ENCODE measurements around the gene DCDC2B. TPM values are rescaled to one million over a fixed set of nuclear protein-coding genes. Genes with fewer than 3 reads are reported as not detected.

The DCDC2B gene
- total RNA-seq, 1 experiment from 2014 or later: 0.27 TPM

DNA sequence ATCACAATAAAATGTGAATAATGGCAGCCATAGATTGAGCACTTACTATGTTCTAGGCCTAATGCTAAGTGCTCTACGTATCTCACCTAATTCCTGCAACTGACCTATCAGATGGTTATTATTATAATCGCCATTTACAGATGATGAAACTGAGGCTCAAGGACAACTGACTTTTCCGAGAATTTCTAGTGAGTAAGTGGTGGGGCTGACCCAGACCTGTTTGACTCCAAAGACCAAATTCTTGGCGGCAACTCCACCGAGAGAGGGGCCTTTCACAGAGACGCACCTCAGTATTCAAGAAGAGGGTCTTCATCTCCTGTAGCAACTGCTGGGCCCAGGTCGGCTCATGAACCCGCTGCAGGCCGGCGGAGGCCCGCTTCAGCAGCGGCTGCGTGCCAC lies 12.7 kb downstream of the DCDC2B start:
- ATAC-seq: no peak; the same call in 1 of the 2 replicates
- Histone ChIP-seq H3K9me3 (ENCODE audit: control insufficient read depth in 1 of 2, insufficient read depth in 1 of 2, low read depth in 1 of 2, low read length in 2 of 2) (no peaks in the 10 kb centered on the region), H3K27ac (ENCODE audit: low read depth, low read length) (peak overlapping the region; percentile 68), H3K36me3 (ENCODE audit: control insufficient read depth in 1 of 2, insufficient read depth in 2 of 2, low read length in 2 of 2) (peaks cover 13 to 23% of the 10 kb centered on the region in 2 experiments; a peak in 3 of 4 replicates), H2AFZ (ENCODE audit: low read depth, low read length, poor library complexity, severe bottlenecking) (no peak overlapping the region), H4K20me1 (ENCODE audit: insufficient read depth) (no peaks in the 10 kb centered on the region), H3K79me2 (ENCODE audit: insufficient read depth, low read length) (peaks cover 43% of the 10 kb centered on the region), H3K9ac (ENCODE audit: low read length) (peak overlapping the region; percentile 99), H3K4me3 (replicated peaks in 1 of 2; ENCODE audit: low read depth in 1 of 2, low read length in 2 of 2) (peak overlapping the region; percentile 96 to 99), H3K9me2 (ENCODE audit: insufficient read depth) (no peaks in the 10 kb centered on the region), H3K4me2 (ENCODE audit: low read length) (peak overlapping the region; percentile 96), H3K4me1 (ENCODE audit: control insufficient read depth in 1 of 2, insufficient read depth in 2 of 2, low read length in 2 of 2) (peaks cover 15 to 35% of the 10 kb centered on the region in 2 experiments), H3K27me3 (ENCODE audit: insufficient read depth, low read length) (no peaks in the 10 kb centered on the region)
- BruUV-seq (replicated peaks): TSS peak; percentile 48
- no peak for TF ChIP-seq ELF1 (IDR thresholded peaks at IDR 0.05; ENCODE audit: borderline replicate concordance, low read depth)
- TF ChIP-seq FOSL1 (IDR thresholded peaks at IDR 0.05; ENCODE audit: low read depth): no peak
- POLR2A ChIA-PET: no interaction called here
- RAD21 ChIA-PET (ENCODE audit: low non-redundant PET in 1 of 2, low total read pairs in 2 of 2, uncharacterized antibody in 2 of 2, unreplicated experiment in 2 of 2): interaction anchor here in 1 of 2 experiments (0.7 kb wide), 1 partner anchor 20 kb away, joined by 3 read pairs; no protein-coding TSS in a partner anchor
- intact Hi-C loops (cut with micrococcal nuclease): no loop called here
- CTCF ChIA-PET: interaction anchor here (0.7 to 1.0 kb wide), 2 partner anchors 27 to 114 kb away, joined by 3 read pairs; partner anchors contain the start of gene MARCKSL1
- DNase-seq (ENCODE audit: low read depth, low spot score): no peak

DNA sequence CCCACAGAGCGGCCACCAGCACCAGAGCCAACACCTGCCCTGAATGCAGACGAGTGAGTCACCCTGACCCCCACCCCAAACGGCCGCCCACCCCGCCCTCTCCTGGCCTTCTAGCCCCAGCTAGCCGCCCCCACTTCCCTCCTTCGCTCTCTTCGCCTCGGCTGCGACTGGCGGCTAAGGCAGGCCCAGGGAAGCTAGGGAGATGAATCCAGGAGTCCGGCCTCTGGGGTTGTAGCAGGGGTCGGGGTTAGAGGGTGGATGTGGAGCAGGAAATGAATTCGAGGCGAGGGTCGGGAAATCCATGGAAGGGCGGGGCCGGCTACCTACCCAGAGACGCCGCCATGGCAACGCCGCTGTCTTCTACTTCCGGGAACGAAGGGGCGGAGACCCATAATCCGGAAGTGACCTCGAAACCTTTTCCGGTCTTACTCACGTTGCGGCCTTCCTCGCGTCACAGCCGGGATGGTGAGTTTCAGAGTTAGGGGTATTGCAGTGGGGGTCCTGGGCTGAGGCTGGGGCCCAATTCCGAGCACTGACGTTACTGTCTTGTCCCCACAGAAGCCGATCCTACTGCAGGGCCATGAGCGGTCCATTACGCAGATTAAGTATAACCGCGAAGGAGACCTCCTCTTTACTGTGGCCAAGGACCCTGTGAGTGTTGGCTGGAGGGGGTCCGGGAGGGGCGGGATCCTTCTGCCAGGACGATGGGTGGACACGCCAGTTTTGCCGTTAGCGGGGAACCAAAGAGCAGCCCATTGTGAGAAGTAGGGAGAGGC lies 13.3 kb downstream of the DCDC2B start, which contains the start of the genes EIF3I and TMEM234:
EIF3I (plus strand) TSS at position 428 of the 776 bp plus-strand sequence; CDS start at position 463, 35 bp downstream.
TMEM234 (minus strand) TSS at position 374 of the 776 bp plus-strand sequence; CDS start at position 343, 31 bp downstream.
- Histone ChIP-seq H3K4me2 (ENCODE audit: low read length) (peak within 1 kb of the TSS; percentile 96), H3K9me3 (ENCODE audit: control insufficient read depth in 1 of 2, insufficient read depth in 1 of 2, low read depth in 1 of 2, low read length in 2 of 2) (no peaks in the 10 kb centered on the region), H3K9ac (ENCODE audit: low read length) (peak within 1 kb of the TSS; percentile 99), H3K27me3 (ENCODE audit: insufficient read depth, low read length) (no peaks in the 10 kb centered on the region), H3K79me2 (ENCODE audit: insufficient read depth, low read length) (peaks cover 45% of the 10 kb centered on the region), H4K20me1 (ENCODE audit: insufficient read depth) (no peaks in the 10 kb centered on the region), H2AFZ (ENCODE audit: low read depth, low read length, poor library complexity, severe bottlenecking) (no peak within 1 kb of the TSS), H3K9me2 (ENCODE audit: insufficient read depth) (no peaks in the 10 kb centered on the region), H3K4me3 (replicated peaks in 1 of 2; ENCODE audit: low read depth in 1 of 2, low read length in 2 of 2) (peak within 1 kb of the TSS; percentile 96 to 99), H3K36me3 (ENCODE audit: control insufficient read depth in 1 of 2, insufficient read depth in 2 of 2, low read length in 2 of 2) (peaks cover 16 to 23% of the 10 kb centered on the region in 2 experiments; a peak in 3 of 4 replicates), H3K27ac (ENCODE audit: low read depth, low read length) (peak within 1 kb of the TSS; percentile 68), H3K4me1 (ENCODE audit: control insufficient read depth in 1 of 2, insufficient read depth in 2 of 2, low read length in 2 of 2) (peaks cover 15 to 35% of the 10 kb centered on the region in 2 experiments)
- DNase-seq (ENCODE audit: low read depth, low spot score): peak; percentile 85
- peak; percentile 87 for ATAC-seq
- intact Hi-C loops (cut with micrococcal nuclease): no loop called here
- ChIA-PET POLR2A (no interaction called here), RAD21 (ENCODE audit: low non-redundant PET in 1 of 2, low total read pairs in 2 of 2, uncharacterized antibody in 2 of 2, unreplicated experiment in 2 of 2) (interaction anchor here in 1 of 2 experiments (0.7 kb wide), 1 partner anchor 19 kb away, joined by 3 read pairs; no protein-coding TSS in a partner anchor), CTCF (interaction anchor here (1.0 kb wide), 1 partner anchor 26 kb away, joined by 3 read pairs; no protein-coding TSS in a partner anchor)
- TSS peak; percentile 58 for BruUV-seq (replicated peaks)
- peak; percentile 52 for TF ChIP-seq SP1 (IDR thresholded peaks at IDR 0.05; ENCODE audit: low read depth)
- TF ChIP-seq JUND (IDR thresholded peaks at IDR 0.05): no peak
- TF ChIP-seq, protein P1, sequence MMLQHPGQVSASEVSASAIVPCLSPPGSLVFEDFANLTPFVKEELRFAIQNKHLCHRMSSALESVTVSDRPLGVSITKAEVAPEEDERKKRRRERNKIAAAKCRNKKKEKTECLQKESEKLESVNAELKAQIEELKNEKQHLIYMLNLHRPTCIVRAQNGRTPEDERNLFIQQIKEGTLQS (IDR thresholded peaks at IDR 0.05): no peak
- no peak for TF ChIP-seq RAD21 (IDR thresholded peaks at IDR 0.05; ENCODE audit: low read depth)
- TF ChIP-seq, protein P2, sequence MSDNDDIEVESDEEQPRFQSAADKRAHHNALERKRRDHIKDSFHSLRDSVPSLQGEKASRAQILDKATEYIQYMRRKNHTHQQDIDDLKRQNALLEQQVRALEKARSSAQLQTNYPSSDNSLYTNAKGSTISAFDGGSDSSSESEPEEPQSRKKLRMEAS (IDR thresholded peaks at IDR 0.05): peak; percentile 84
- no peak for TF ChIP-seq SRF (IDR thresholded peaks at IDR 0.05; ENCODE audit: low read depth)
- TF ChIP-seq CBX3 (IDR thresholded peaks at IDR 0.05; ENCODE audit: low read depth): no peak
- TF ChIP-seq, protein P3, sequence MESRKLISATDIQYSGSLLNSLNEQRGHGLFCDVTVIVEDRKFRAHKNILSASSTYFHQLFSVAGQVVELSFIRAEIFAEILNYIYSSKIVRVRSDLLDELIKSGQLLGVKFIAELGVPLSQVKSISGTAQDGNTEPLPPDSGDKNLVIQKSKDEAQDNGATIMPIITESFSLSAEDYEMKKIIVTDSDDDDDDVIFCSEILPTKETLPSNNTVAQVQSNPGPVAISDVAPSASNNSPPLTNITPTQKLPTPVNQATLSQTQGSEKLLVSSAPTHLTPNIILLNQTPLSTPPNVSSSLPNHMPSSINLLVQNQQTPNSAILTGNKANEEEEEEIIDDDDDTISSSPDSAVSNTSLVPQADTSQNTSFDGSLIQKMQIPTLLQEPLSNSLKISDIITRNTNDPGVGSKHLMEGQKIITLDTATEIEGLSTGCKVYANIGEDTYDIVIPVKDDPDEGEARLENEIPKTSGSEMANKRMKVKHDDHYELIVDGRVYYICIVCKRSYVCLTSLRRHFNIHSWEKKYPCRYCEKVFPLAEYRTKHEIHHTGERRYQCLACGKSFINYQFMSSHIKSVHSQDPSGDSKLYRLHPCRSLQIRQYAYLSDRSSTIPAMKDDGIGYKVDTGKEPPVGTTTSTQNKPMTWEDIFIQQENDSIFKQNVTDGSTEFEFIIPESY (IDR thresholded peaks at IDR 0.05; ENCODE audit: extremely low read depth, insufficient replicate concordance, low read length): no peak
- TF ChIP-seq, protein P4, sequence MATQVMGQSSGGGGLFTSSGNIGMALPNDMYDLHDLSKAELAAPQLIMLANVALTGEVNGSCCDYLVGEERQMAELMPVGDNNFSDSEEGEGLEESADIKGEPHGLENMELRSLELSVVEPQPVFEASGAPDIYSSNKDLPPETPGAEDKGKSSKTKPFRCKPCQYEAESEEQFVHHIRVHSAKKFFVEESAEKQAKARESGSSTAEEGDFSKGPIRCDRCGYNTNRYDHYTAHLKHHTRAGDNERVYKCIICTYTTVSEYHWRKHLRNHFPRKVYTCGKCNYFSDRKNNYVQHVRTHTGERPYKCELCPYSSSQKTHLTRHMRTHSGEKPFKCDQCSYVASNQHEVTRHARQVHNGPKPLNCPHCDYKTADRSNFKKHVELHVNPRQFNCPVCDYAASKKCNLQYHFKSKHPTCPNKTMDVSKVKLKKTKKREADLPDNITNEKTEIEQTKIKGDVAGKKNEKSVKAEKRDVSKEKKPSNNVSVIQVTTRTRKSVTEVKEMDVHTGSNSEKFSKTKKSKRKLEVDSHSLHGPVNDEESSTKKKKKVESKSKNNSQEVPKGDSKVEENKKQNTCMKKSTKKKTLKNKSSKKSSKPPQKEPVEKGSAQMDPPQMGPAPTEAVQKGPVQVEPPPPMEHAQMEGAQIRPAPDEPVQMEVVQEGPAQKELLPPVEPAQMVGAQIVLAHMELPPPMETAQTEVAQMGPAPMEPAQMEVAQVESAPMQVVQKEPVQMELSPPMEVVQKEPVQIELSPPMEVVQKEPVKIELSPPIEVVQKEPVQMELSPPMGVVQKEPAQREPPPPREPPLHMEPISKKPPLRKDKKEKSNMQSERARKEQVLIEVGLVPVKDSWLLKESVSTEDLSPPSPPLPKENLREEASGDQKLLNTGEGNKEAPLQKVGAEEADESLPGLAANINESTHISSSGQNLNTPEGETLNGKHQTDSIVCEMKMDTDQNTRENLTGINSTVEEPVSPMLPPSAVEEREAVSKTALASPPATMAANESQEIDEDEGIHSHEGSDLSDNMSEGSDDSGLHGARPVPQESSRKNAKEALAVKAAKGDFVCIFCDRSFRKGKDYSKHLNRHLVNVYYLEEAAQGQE (IDR thresholded peaks at IDR 0.05; ENCODE audit: low read depth): no peak
- TF ChIP-seq YY1 (IDR thresholded peaks at IDR 0.05; ENCODE audit: extremely low read depth, insufficient replicate concordance, low read depth, low read length): peak; percentile 16
- TF ChIP-seq ZFX (IDR thresholded peaks at IDR 0.05): peak; percentile 88

Data from HCT116 (cell line).